KG1 (cell line): ENCODE results near the gene LTF.
"Not testable (repeated sequence)": the region's sequence is repeated elsewhere in the genome, so short reads cannot be mapped to it uniquely, and the experiment has no call there.

ENCODE experiments used
- DNase-seq: peaks from one replicate; lab custom pipeline; 2025; lab: John Stamatoyannopoulos, UW

Gene LTF

DNA sequence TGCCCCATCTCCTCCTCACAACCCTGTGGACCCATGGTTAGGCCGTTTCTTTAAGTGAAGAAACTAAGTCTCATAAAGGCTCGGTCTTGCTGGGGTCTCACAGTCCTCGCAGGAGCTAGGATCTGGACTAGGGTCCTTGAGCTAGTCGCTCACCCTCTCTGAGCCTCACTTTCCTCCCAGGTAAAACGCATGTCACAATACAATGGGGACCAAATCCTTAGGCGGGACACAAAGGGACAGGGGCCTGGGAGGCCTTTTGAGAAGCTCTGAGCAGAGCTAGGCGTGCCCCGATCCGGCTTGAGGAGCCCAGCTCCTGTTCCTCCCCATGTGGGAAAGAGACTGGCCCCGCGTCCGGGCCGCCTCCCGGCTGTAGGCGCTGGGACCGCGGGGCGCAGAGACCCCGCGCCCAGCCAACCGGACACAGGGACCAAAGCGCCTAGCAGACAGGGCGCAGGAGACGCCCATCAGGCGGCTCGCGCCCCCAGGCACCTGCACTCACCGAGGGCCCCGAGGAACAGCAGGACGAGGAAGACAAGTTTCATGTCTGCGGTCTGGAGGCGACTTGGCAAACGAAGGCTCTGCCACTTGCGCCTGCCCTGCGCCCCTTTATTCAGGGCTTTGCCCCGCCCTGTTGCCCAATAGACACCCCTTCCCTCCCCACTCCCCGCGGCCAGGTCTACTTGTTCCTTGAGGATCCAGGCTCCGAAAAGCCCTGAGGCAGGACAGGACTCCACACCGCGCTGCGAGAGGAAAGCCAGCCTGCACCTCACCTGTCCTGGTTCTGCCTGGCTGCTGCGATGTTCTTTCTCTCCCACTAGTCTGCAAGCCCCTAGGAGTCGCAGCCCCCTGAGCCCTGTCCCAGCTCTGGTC is at the start of gene LTF:
TSS of gene LTF (minus strand) at position 580 of the 870 bp plus-strand sequence. CDS start at position 542, 38 bp downstream.
- DNase-seq = no peak

GRCh38 chr3:46512191-46512749 is 47.6 kb upstream of the LTF start:
- DNase-seq = no peak

- no peak for DNase-seq
These were observed 45.0 kb upstream of the LTF start for GRCh38 chr3:46509661-46510187.

- DNase-seq = no peak
These were observed 44.3 kb upstream of the LTF start for GRCh38 chr3:46508850-46509591.

- DNase-seq = no peak
These were observed 41.8 kb upstream of the LTF start for GRCh38 chr3:46506526-46506925.

GRCh38 chr3:46505953-46506352 is 41.2 kb upstream of the LTF start:
- no peak for DNase-seq

- DNase-seq = no peak
These were observed 40.1 kb upstream of the LTF start for GRCh38 chr3:46504789-46505188.

- no peak for DNase-seq
These were observed 38.6 kb upstream of the LTF start for GRCh38 chr3:46503200-46503874.

DNA sequence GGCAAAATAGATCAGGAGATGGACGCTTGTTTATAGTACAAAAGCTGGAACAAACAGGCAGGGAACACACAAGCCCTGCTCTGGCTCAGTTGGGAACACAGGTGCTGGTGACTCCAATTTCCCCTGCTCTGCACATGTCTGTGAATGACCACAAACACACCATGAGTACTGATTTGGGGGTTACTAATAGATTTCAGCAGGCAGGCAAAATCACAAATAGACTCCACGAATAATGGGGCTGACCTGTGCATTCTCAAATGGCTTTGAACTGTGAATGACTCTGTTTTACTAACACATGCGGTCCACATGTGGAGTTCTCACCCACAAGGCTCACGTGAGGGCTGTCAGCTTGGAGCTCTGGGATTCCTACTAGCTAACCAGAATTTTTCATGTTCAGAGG is 37.0 kb upstream of the LTF start:
- no peak for DNase-seq

DNA sequence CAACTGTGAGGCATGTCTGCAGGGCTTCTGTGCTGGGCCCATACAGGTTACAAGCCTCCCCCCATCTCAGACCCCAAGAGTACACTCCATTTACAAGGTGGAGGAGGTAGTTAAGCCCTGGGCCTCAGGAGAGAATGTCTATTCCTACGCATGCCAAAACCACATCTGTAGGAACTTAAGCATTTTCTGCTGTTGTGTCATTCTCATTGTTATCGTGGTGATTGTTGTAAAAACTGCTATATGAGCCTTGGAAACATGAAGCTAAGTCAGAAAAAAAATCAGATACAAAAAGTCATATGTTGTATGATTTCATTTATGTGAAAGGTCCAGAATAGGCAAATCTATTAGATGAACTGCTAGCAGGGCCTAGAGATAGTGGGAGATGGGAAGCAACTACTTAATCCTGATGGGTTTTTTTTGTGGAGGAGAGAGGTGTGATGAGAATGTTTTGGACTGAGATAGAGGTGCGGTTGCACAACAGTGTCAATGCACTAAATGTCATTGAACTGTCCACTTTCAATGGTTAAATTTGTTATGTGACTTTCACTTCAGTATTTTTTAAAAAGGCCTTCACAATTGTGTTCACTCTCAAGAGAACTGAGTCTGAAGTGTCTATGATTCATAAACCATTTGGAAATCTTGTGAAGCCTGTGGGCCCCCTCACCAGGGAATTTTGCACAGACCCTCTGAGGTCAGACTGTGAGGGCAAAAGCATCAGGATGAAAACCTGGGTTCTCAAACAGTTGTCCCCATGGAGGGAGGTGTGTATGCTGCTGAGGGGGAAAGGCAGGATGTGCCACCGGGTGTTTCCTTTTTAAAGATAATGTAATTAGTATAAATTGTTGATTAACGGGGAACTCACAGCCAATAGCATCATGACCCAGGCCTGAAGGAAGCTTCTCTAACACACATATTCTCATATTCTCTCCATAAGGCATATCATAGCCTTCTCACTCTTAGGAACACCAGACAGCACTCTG is 36.2 kb upstream of the LTF start:
- no peak for DNase-seq

GRCh38 chr3:46498916-46499519 is 34.3 kb upstream of the LTF start:
- DNase-seq = no peak

DNA sequence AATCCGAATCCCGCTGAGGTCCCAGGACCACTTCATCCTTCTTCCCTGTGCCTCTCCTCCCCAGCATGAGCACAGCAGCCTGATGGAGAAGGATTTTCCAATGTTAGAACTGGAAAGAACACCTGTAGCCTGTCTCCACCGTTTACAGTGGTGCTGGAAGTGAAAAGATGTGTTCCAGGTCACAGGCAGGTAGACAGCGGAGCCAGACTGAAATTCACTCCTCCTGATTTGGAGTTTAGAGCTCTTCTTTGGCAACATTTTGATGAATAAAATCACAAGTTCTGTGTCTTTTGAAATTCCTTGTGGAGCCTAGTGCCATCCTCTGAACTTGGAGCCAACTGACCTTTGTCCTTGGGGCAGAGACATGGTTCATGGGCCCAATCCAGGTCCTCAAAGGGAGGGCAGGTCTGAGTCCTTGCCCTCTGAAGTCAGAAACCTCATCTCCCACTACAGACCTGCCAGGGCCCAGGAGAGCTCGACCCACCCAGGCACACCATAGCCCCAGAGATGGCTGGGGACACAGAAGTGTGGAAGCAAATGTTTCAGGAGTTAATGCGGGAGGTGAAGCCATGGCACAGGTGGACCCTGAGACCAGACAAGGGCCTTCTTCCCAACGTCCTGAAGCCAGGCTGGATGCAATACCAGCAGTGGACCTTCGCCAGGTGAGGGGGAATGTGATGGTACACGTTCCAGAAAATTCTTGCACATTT is 33.0 kb upstream of the LTF start, which contains the start of gene RTP3:
TSS of gene RTP3 (plus strand) at position 421 of the 710 bp plus-strand sequence. CDS start at position 508, 87 bp downstream.
- no peak for DNase-seq

GRCh38 chr3:46496746-46497555 is 32.2 kb upstream of the LTF start:
- no peak for DNase-seq

DNA sequence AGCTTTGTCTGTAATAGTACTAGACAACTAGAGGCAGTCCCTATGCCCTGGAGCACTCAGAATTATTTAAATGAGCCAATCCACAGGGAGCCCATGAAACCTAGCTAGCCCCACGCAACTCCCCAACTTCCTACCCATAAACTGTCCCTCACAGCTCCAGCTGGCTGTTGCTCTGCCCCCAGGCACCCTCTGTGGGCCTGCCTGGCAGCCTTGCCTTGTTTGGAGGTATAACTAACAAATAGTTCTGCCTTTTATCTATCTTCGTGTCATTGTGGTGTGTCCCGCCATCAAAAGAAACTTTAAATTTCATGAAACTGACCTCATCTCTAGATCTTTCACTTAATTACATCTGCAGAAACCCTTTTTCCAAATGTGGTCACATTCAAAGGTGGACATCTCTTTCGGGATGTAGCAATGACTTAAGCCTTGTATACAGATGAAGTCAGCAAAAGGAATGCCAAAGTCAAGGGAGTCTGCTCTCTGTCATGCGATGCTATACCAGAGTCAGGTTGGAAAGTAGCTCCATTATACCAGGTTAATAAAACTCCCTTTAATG is 31.3 kb upstream of the LTF start:
- no peak for DNase-seq

- DNase-seq = not testable (repeated sequence)
These were observed 29.8 kb upstream of the LTF start for GRCh38 chr3:46494491-46494890.

DNA sequence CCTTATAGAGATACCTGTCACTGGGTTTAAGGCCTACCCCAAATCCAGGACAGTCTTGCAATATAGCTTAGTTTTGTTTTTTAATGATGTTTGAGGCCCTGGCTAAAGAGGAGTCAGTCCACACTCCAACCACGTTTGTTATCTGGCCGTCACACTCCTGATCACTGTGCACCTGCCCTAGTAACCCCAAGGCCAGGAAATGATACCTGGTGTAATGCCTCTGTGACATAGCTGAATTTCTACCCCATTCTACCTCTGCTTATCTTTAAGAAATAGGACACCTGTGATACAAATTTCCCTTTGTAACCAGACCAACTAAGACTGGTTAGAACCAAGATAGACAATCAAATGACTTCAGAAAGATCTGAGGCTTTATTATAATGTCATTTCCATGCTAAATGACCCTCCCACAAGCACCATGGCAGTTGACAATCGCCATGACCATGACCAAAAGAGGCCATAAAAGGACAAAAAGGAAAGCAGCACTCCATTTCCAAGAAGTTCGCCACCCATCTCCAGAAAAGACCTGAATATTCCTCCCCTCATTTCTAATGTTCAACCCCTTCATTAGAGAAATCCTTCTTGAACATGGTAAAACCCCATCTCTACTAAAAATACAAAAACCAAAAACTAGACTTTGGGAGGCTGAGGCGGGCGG is 28.3 kb upstream of the LTF start:
- DNase-seq = no peak

DNA sequence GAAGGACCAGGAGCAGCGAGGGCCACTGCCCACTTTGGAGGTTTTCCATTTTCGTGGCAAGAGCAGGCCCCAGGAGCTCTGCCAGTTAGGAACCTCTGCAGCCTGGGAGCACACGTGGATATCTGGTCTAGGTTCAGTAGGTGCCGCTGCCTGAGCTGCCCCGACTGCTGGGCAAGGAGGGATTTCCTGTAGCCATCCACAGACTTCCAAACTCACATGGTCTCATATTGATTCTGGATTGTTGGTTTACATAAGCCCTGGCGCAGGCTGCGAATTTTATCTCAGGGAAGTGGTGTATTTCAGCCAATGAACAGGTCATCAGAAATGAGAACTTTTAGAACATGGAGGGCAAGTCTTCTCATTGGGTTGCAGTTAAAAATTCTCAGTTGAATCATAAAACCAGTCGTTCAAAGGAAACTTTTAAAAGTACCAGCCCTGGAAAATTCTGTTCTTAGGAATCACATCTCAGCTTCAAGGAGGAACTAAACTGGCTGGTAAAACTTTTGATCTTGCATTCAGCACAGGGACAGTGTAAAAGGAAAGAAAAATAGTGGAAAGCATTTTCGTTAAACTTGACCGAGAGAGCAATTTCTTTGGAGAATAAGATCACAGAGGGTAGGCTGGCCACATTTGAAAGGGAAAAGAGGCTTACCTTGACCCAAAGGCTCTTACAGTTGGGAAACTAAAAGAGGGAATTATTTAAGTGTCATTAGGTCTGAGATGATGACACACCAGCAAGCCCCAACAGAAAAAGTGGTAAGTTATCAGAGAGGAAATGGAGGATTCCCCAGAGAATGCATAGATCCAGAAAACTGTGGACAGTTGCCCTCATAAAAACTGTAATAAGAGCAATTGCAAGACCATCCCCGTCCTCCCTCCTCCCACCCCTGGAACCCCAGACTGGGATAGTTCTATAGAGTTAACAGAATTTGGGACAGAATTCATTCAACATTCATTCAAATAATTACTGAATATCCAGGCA is 26.7 kb upstream of the LTF start:
- no peak for DNase-seq
